GM21381 (cell line): ENCODE measurements around the gene XRCC4.
A peak's percentile ranks its signal among the peaks of the same experiment; 100 is the strongest.
"Not testable (repeated sequence)": the region's sequence is repeated elsewhere in the genome, so short reads cannot be mapped to it uniquely, and the experiment has no call there.

Experiments
- ATAC-seq: cut with Tn5 transposase; IDR thresholded peaks from one replicate; pipeline ENCODE4 v1.9.1; 2021; ENCODE audit warnings: mild to moderate bottlenecking, moderate library complexity; ENCODE audit not compliant: unreplicated experiment

XRCC4 gene

DNA sequence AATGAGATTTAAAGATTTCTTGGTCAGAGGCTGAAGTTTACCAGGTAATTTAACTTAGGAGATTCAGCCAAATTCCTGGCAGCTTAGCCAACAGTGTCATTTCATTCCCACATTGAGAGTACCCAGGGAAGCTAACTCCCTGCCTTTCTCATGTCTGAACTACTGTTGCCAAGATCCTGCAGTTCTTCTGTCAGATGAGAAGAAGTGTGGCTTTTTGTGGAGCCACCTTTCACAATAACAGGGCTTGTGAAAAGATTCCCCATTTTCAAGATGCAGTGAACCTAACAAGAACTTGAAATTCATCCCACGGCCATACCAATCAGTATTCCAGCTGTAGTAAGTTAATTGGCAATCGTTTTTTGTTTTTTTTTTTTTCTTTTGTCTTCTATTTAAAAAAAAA is 176.4 kb downstream of the XRCC4 start:
- no peak for ATAC-seq

DNA sequence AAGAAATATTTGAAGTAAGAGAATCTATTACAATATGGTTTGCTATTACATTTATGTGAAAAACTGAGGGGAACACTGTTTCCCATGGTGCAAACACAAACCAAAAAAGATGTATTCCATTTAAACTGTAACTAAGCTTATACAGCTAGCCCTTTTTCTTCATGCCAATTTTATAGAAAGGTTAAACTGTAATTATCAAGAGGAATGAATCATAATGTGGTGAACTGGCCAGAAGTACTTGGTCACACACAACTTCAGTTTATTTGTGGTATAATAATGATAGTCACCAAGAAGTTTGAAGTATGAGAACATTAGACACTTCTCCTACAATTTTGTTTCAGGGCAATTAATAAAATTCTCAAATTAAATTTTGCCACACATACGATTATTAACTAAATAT is 177.9 kb downstream of the XRCC4 start:
- ATAC-seq = no peak

DNA sequence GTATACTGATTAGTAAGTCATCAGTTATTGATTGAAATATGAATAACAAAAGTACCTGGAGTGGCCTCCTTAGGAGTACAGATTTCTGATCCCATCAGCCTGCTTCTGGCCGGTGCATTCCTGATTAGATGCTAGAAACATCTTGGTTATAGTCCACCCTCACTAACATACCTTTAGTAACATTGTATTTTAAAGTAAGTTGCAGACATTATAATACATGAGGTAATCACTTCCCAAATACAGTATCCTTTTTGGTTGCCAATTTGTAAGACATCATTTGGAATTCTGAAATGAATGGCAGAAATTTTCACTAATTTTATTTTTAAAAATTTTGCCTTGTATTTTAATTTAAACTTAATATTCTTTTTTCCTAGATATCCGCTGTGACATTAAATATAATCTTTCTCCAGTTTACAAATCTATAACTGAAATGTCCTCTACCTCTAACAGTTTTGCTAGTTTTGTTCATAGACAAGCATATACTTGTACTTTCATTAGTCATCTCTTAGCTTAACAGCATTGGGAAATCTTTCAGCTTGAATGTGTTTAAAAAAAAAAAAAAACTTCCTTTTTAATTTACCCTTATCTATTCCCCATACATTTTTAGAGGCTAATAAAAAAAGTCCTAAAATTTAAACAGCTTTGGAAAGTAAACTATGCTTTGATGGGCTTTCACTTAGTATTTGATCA is 178.9 kb downstream of the XRCC4 start:
- no peak for ATAC-seq

DNA sequence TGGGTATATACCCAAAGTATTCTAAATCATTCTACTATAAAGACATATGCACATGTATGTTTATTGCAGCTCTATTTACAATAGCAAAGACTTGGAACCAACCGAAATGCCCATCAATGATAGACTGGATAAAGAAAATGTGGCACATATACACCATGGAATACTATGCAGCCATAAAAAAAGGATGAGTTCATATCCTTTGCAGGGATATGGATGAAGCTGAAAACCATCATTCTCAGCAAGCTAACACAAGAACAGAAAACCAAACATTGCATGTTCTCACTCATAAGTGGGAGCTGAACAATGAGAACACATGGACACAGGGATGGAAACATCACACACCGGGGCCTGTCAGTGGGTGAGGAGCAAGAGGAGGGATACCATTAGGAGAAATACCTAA is 180.3 kb downstream of the XRCC4 start:
- not testable (repeated sequence) for ATAC-seq

DNA sequence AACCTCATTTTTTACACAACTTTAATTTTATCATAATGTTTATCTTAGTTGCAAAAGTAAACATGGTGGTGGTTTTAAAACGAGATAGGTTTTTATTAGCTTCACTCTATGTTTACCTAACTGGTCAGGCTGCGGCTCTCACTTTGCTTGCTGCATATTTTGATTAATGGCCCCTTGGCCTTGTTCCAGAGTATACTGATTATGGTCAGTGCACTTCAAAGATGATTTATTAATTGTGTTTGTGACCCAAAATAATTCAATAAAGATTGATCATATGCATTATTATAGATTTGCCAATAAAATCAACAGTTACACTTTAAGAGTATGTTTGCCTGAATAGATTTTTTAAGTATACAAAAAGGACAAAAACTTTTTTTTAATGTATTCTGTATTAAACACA is 188.0 kb downstream of the XRCC4 start:
- no peak for ATAC-seq

DNA sequence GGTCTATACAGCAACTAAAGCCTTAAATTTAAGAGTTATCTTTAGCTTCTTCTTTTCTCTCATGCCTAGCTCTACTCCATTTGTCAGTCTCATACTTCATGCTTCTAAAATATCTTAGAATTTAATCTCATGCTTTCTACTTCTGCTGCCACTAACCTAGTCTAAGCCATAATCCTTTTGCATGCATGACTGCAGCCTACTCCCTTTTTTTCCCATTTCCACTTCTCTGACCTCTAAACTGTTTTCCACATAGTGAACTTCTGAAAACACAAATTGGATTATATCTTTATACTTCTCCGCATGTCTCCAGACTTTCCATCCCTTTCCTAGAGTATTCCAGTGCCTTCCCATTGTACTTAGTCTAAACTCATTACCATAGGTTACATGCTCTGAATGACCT is 193.0 kb downstream of the XRCC4 start:
- no peak for ATAC-seq

DNA sequence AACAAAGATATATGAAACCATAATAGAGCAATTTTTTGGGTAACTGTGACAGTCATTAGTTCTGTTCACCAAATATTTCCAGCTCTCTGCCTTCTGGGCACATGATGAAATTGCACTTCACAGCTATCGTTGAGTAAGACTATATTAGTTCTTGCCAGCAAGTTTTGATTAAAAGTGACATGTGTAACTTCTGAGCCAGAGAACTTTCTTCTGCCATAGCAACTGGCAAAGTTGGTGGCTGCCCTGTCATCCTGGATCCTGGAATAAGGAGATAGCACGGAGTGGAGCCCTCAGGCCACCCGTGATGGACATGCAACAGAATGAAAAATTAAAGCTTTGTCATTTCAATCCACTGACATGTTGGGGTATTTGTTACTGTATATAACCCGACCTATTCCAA is 199.8 kb downstream of the XRCC4 start:
- no peak for ATAC-seq

DNA sequence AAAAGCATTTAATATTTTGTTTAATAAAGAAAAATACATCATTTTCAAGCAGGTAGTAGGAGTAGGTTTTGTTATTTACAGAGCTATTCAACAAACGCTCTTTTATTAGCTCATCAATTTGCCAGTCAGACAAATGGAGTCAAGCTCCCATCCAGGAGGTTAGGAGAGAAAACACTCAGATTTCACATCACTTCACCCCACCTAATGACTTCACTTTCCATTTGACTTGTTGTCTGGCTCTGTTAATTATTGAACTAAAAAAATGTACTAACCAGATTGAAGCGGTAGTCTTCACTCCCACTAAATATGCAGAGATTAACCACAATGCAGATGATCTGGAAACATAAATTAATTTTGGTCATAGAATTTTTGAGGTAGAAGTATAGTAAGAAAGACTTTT is 200.6 kb downstream of the XRCC4 start:
- peak; percentile 74 for ATAC-seq

DNA sequence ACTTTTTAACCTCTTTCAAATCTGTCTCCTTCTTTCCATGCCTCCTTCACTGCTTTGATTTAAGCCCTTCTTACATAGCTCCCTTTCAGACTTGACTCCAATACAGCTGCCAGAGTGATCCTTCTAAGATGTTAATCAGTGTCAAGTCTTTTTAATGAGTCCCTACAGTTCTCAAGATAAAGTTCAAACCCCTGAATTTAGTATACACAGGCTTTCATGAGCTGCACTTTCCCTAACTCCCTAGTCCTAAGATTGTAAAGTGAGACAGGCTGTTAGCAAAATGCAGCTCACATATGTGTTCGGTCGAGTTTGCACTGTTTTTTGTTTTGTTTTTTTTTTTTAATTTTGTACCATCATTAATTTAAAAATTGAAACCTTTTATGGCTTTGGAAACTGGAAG is 203.8 kb downstream of the XRCC4 start:
- no peak for ATAC-seq

DNA sequence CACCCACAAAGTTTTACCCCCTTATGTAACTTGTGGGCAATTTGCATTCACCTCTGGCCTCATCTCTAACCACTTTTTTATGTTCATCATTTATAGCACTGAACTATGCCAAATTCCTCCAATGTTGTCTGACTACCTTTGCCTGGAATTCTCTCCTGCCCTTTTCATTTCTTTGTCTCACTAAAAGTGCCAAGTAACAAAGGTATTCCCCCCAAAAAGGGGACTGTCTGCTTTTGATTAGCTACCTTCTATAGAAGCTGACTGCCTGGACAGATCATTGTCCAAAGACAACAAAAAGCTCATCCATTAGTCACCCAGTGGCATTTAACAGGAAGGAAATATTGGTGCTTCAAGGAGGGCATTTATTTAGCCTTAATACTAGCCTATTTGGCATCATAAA is 204.3 kb downstream of the XRCC4 start:
- no peak for ATAC-seq

DNA sequence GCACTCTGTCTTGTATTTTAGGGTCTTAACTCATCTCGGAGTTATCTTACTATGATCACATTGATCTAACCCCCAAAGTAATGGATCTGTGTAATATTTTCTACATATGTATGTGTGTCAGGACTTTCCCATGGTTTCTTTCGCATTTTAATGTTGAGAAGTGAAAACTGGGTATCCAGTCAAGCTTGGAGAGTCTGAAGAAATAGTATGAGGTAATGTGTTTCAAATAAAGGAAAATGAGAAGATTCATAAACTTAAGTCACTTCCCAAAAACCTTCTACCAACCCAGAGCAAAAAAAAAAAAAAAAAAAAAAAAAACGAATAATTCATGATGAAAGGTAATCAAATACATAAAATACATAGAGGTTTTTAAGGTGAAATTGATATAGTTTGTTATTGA is 206.4 kb downstream of the XRCC4 start:
- ATAC-seq = no peak

DNA sequence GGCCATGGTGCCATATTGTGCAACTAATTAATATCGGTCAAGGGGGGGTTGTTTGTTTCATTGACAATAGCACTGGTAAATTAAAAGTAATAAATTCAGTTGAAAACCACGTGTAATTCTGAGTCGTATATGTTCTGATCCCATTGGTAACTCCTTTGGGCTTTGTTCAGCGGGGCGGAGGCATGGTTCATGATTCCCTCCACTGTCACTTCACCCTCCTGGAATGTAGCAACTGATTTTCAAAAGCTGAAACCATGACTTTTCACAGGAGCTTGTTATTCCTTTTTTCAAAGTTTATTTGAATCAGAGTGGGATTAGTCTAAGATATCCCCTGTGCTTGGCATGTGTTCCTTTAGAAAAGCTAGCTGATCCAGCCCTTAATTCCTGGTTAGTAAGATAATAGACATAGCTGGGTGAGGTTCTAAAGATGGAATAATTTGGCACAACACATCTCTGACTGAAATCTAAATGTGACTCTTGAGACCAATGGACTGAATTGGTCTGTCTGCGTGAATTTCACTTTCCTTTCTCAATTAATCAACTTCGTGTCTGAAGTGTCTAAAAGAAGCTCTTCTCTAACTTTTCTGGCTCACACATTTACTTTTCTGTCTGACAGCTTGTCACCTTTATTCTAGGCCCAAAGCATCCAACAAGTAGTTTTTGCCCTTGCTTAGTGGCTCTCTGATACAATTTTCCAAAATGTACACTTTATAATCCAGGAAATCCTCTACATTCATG is 208.5 kb downstream of the XRCC4 start:
- no peak for ATAC-seq

DNA sequence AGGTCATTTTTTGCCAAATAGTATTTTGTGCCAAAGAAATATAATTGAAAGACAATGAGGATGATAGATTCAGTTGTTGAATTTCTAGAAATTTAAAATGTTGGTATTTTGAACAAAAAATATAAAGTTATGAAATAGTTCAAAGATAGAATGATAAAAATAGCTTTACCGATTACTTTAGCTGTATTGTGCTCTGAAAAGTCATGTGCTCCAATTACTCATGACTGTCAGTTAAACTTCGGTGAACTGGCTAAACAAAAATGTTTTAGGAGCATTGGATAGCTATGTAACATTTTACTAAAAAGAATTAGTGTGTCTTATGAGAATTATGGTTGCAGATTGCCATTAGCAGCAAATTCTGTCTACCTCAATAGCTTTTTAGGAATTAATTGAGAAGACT is 216.9 kb downstream of the XRCC4 start:
- no peak for ATAC-seq

DNA sequence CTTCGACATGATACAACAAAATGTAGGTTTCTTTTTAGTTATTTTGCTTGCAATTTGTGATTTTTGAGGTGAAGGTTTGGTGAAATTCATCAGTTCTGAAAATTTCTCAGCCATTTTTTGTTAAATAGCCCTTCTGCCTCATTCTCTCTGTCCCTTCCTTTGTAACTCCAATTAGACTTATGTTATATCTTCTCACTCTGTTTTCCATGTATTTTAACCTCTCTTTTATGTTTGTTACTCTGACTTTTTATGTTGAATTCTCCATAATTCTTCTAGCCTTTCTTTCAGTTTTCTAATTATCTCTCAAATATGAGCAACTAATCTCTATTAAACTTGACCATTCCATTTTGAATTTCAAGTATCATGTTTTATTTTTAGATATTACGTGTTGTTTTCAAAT is 222.0 kb downstream of the XRCC4 start:
- no peak for ATAC-seq

DNA sequence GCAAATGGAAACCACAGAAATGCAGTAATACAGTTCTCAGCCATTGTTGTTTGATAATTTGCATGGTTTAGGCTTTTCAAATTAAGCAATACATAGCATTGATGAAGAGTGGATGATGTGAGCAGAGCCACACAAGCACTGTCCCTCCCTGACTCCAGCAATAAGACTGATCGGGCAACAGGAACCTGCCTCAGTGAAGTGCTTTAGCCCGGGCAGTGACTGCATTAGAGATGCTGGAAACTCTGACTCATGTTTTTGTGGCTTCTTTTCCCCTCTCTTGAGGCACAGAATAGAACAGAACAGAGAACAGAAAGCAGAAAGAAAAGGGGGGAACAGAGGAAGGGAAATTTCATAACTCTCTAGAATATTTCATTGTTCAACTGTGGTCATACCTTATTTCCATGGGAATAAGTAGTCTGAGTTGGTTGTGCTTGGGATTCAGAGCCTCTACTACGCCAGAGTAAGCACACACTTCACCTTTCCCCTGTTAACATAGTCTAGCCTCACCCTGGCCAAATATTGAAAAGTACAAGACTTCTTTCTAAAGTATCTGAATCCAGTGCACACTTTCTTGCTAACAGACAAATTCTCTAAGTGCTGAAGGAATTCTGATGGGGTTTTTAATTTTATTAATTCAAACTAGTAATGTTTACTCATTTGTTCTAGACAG is 229.4 kb downstream of the XRCC4 start:
- peak; percentile 98 for ATAC-seq

DNA sequence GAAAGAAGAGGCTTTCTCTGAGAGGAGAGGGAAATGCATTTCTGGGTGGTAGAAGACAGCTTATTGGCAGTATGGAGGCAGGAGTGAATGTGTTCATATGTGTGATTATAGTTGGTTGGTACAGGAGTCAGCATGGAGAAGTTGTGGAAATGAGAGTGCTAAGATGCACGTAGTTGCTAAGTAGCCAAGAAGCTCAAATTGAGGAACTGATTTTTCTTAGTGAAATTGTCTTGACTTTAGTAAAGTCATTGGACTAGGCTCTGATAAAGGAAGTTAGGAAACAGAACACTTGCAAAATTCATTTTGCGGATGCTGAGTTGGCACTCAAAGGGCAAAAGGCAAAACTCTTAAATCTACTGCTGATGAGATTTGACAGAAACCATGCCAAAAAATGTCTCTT is 235.3 kb downstream of the XRCC4 start:
- ATAC-seq = no peak

DNA sequence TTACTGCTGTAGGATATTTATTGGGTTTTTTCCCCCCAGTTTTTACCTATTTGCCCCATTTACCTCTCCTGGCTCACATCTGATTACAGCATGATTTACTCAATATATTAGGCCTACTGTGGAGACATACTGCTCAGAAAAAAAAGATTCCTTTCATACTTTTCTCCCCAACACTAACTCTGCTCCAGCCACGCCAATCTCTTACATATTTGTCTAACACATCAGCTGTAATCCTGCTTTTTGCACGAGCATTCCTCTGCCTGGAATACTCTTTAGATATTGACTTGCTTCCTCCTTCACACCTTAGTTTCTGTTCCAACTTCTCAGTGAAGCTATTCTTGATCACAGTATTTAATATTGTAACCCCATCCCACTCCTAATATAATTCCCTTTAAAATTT is 236.1 kb downstream of the XRCC4 start:
- ATAC-seq = no peak

DNA sequence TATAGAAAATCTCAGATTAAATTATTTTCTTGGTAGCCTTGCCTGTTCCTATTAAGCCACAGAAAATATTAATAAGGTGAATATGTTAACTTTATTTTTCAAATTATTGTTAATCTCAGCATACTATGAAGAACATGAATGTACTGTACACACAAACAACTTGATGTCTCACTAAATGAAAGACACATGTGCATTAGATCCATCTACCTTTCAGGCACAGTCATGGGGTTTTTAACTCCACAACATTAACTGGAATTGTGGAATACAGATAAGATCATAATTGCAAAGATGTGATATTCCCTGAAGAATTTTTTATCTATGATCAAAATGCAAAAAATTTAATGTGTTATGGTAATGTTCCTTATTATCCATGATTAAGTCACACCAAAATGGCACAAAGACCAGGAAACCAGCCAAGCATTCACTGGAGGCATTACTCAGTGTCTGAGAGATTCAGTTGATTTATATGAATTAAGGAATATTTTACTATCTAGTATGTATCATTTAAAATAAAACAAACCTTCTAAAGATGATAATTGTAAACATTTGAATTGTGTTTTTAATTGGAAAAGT is 244.2 kb downstream of the XRCC4 start:
- no peak for ATAC-seq

DNA sequence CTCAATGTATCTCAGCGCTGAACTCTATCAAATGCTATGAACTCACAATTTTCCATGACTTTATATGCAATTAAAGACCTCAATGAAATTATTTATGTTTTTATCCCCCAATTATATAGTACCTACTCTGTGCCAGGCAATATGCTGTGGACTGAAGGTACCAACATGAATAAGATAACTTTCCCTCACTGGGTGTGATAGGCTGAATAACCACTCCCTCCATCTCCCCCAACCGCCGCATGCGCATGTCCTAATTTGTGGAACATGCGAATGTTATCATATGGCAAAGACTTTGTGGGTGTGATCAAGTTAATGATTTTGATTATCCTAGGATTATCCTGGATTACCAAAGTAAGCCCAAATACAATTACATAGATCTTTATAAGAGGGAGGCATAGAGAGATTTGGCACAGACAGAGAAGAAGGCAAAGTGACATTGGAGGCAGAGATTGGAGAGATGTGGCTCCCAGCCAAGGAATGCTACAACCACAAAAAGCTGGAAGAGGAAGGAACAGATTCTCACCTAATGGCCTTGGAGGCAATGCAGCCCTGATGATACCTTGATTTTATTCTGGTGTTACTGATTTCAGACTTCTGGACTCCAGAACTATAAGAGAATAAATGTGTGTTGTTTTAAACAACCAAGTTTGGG is 245.1 kb downstream of the XRCC4 start:
- no peak for ATAC-seq

DNA sequence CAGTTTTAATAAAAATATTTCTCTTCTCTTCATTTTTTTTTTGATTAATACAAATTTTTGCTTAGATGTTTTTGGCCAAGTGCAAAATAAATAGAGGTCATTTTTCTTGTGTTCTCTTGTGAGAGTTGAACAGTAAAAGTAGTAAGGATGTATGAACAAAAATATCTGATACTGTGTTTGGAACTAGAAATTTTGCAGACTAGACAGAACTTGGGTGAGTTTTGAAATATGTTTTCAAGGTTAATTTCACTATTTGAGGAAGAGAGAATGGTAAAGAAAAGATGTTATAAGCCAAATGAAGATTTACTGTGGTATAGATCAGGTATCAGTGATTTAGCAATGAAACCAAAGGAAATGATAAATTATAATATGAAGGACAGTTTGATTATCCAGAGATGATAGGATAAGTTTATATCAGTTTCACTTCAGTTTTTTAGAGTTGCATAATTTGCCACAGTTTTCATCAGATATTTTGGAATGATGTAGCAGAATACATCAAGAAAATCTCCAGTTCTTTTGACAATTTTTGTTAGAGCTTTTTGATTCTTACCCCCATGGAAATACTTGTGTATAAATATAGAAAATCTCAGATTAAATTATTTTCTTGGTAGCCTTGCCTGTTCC is 246.3 kb downstream of the XRCC4 start:
- no peak for ATAC-seq

DNA sequence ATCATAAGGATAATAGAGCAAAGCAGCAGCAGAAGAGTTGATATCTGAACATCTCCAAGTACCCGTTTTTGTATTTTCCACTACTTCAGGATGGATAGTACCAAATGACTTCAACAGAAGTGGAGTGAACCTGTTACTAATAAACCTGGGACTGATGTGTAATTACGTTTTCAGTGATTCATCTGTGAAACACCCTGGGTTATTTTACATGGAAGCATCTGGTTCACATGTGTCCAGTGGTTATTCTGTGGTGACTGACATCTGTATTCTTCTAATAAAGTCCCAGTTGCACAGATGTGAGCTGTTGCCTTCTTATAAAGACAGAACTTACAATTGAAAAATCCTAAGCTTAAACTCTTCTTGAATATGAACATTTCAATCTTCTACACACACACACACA is 254.5 kb downstream of the XRCC4 start:
- no peak for ATAC-seq
